ENCODE results near the gene SLC24A5. TPM values are rescaled to one million over a fixed set of nuclear protein-coding genes. Genes with fewer than 3 reads are reported as not detected.

SLC24A5 gene
- total and polyA plus RNA-seq, 2 donors (not counting 3 experiments of a cell fraction or from before 2014, with no cell fraction given), result not detected

GRCh38 chr15:48191574-48192225, 70.9 kb downstream of the SLC24A5 start, which contains the start of gene CTXN2:
TSS of gene CTXN2 (plus strand) at chr15:48191665. CDS start at chr15:48201301, 9,636 bp downstream.
- H3K4me3 ChIP-seq (replicated peaks in 1 of 3; ENCODE audit: insufficient read depth in 1 of 3, low read depth in 1 of 3, low read length in 3 of 3), result no peak within 1 kb of the TSS

More at GRCh38 chr15:48191574-48192225, 70.9 kb downstream of the SLC24A5 start, which contains the start of gene CTXN2:
- Histone ChIP-seq H3K27ac (ENCODE audit: insufficient read depth, low read depth, low read length) (no peak within 1 kb of the TSS), H3K79me2 (ENCODE audit: control insufficient read depth, insufficient read depth, low read length) (no peaks in the 10 kb centered on the region), H4K20me1 (replicated peaks; ENCODE audit: control insufficient read depth, extremely low read depth, insufficient read depth, low read length) (no peaks in the 10 kb centered on the region), H3K27me3 (ENCODE audit: control insufficient read depth in 2 of 2, insufficient read depth in 2 of 2, low read length in 2 of 2) (peaks cover 9 to 50% of the 10 kb centered on the region in 2 experiments), H3K9me1 (replicated peaks; ENCODE audit: control insufficient read depth, extremely low read depth, insufficient read depth, low read length) (no peaks in the 10 kb centered on the region), H3K4me2 (ENCODE audit: insufficient read depth, low read length) (no peak within 1 kb of the TSS), H3K36me3 (ENCODE audit: control insufficient read depth in 2 of 2, extremely low read depth in 1 of 2, insufficient read depth in 2 of 2, low read length in 2 of 2) (no peaks in the 10 kb centered on the region), H3K4me1 (ENCODE audit: control insufficient read depth, extremely low read depth, insufficient read depth, low read length) (no peaks in the 10 kb centered on the region), H3K9me3 (replicated peaks; ENCODE audit: control insufficient read depth, insufficient read depth, low read length) (no peaks in the 10 kb centered on the region), H2AFZ (ENCODE audit: low read depth, low read length) (no peak within 1 kb of the TSS), H3K9ac (replicated peaks; ENCODE audit: extremely low read depth, insufficient read depth, low read length) (no peak within 1 kb of the TSS)
- CTCF ChIA-PET, result no interaction called here
- no peak for TF ChIP-seq MYC (IDR thresholded peaks at IDR 0.05; ENCODE audit: low read depth, low read length)
- TF ChIP-seq JUN (IDR thresholded peaks at IDR 0.05; ENCODE audit: borderline replicate concordance, insufficient read depth, insufficient read length, low read depth), result no peak
- no peak for TF ChIP-seq POLR2AphosphoS5 (IDR thresholded peaks at IDR 0.05; ENCODE audit: insufficient read depth, low read depth, low read length)
- no peak for TF ChIP-seq CTCF (IDR thresholded peaks at IDR 0.05; ENCODE audit: extremely low read depth in 1 of 2, insufficient read depth in 1 of 2, low read depth in 1 of 2, low read length in 2 of 2)
- TF ChIP-seq, protein P1, sequence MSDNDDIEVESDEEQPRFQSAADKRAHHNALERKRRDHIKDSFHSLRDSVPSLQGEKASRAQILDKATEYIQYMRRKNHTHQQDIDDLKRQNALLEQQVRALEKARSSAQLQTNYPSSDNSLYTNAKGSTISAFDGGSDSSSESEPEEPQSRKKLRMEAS (IDR thresholded peaks at IDR 0.05; ENCODE audit: insufficient read depth, insufficient read length), result no peak
- POLR2A ChIA-PET, result no interaction called here
- no peak for FAIRE-seq
- BruUV-seq (replicated peaks), result no TSS peak
- DNase-seq (ENCODE audit: low read depth, low spot score), result no peak
- dilution Hi-C loops (cut with MboI; ENCODE audit: extremely low pct_ligation_motif_present, low sequenced_read_pairs), result no loop called here
- intact Hi-C loops (cut with micrococcal nuclease), result no loop called here

Other genes with a start within 250 kb of the SLC24A5 start
- 54.8 and 62.5 TPM in 2 replicates for gene MYEF2, start 57.3 kb downstream of the SLC24A5 start, total RNA-seq
- gene MYEF2, start 57.3 kb downstream of the SLC24A5 start, polyA plus RNA-seq, result 9.4 and 11.6 TPM in 2 replicates
- gene CTXN2, start 70.7 kb downstream of the SLC24A5 start, total RNA-seq, result 0.14 TPM in 1 of 2 replicates, not detected in the other
- 0.01 TPM in 1 of 2 replicates, not detected in the other for gene CTXN2, start 70.7 kb downstream of the SLC24A5 start, polyA plus RNA-seq
- gene SLC12A1, start 85.3 kb downstream of the SLC24A5 start, total RNA-seq, result not detected in 2 replicates
- not detected in 2 replicates for gene SLC12A1, start 85.3 kb downstream of the SLC24A5 start, polyA plus RNA-seq
- 127 and 135 TPM in 2 replicates for gene DUT, start 210.4 kb downstream of the SLC24A5 start, total RNA-seq
- 48.1 and 59.9 TPM in 2 replicates for gene DUT, start 210.4 kb downstream of the SLC24A5 start, polyA plus RNA-seq

Measured in endothelial cell of umbilical vein (primary cell).